ENCODE data around the gene INAFM2. TPM values are rescaled to one million over a fixed set of nuclear protein-coding genes. Genes with fewer than 3 reads are reported as not detected.

INAFM2 gene
- total and polyA plus RNA-seq, 10 of the 15 experiments (the other 5 are each of a cell fraction or from before 2014, with no cell fraction given) = 0.75 to 8.1 (median 3.9) TPM

GRCh38 chr15:40345225-40345866, 21.9 kb downstream of the INAFM2 start:
- FAIRE-seq (no peak), ATAC-seq (no peak), DNase-seq (ENCODE audit: low read depth, low spot score) (no peak)
- in situ Hi-C loops (cut with MboI) = loop anchor here (5.0 kb wide), 1 partner anchor 77 kb away; no protein-coding TSS in a partner anchor
- POLR2A ChIA-PET = interaction anchor here (0.8 kb wide), 1 partner anchor 27 kb away, joined by 3 read pairs; no protein-coding TSS in a partner anchor
- RAD21 ChIA-PET (ENCODE audit: unreplicated experiment) = interaction anchor here (0.8 to 3.4 kb wide), 3 partner anchors 21 to 77 kb away, joined by 3 to 17 read pairs (median 4); no protein-coding TSS in a partner anchor
- Histone ChIP-seq H3K9me3 (replicated peaks; ENCODE audit: control insufficient read depth, insufficient read depth, low read length) (no peaks in the 10 kb centered on the region), H3K36me3 (ENCODE audit: control insufficient read depth in 2 of 2, insufficient read depth in 2 of 2, low read length in 1 of 2) (no peaks in the 10 kb centered on the region), H2AFZ (ENCODE audit: control insufficient read depth, low read depth, low read length) (no peak overlapping the region), H3K4me1 (ENCODE audit: control insufficient read depth, insufficient read depth, low read length) (no peaks in the 10 kb centered on the region), H3K79me2 (ENCODE audit: control insufficient read depth, insufficient read depth, low read length) (no peaks in the 10 kb centered on the region), H3K4me3 (no peak overlapping the region), H3K4me2 (ENCODE audit: control insufficient read depth, insufficient read depth) (no peak overlapping the region), H3K27ac (ENCODE audit: control insufficient read depth, insufficient read depth) (no peak overlapping the region), H4K20me1 (ENCODE audit: control insufficient read depth, insufficient read depth) (no peaks in the 10 kb centered on the region), H3K9ac (ENCODE audit: control insufficient read depth, insufficient read depth, low read length) (no peak overlapping the region), H3K27me3 (replicated peaks in 1 of 2; ENCODE audit: control insufficient read depth in 2 of 2, insufficient read depth in 2 of 2, low read length in 1 of 2) (no peaks in the 10 kb centered on the region)
- SMC1A ChIA-PET (ENCODE audit: uncharacterized antibody, unreplicated experiment) = interaction anchor here (1.2 kb wide), 1 partner anchor 61 kb away, joined by 3 read pairs; the partner anchor contains the start of gene IVD
- CTCF ChIA-PET = interaction anchor here (0.6 to 13.7 kb wide), 15 partner anchors 8 to 161 kb away, joined by 3 to 336 read pairs (median 5); partner anchors contain the start of genes INAFM2, IVD and PLCB2
- intact Hi-C loops (cut with micrococcal nuclease; ENCODE audit: unreplicated experiment) = loop anchor here (10.0 kb wide), 1 partner anchor 159 kb away; no protein-coding TSS in a partner anchor
- TF ChIP-seq BRCA1 (IDR thresholded peaks at IDR 0.05; ENCODE audit: low read depth, low read length) = no peak
- no peak for TF ChIP-seq IKZF1 (conservative IDR thresholded peaks at IDR 0.05)
- TF ChIP-seq RBBP5 (conservative IDR thresholded peaks at IDR 0.05) = no peak
- TF ChIP-seq RFX5 (IDR thresholded peaks at IDR 0.05; ENCODE audit: low read depth, low read length) = no peak
- TF ChIP-seq CBX5 (IDR thresholded peaks at IDR 0.05; ENCODE audit: low read depth) = no peak
- no peak for TF ChIP-seq E4F1 (IDR thresholded peaks at IDR 0.05; ENCODE audit: borderline replicate concordance, partially characterized antibody)
- TF ChIP-seq HCFC1 (IDR thresholded peaks at IDR 0.05; ENCODE audit: low read length) = no peak
- TF ChIP-seq NFYB (IDR thresholded peaks at IDR 0.05; ENCODE audit: insufficient read depth, low read depth, low read length) = no peak
- TF ChIP-seq YBX1 (IDR thresholded peaks at IDR 0.05) = no peak
- TF ChIP-seq IKZF2 (IDR thresholded peaks at IDR 0.05) = no peak
- TF ChIP-seq ZNF274 (IDR thresholded peaks at IDR 0.05; ENCODE audit: insufficient read depth, insufficient read length) = no peak
- no peak for TF ChIP-seq FOXK2 (IDR thresholded peaks at IDR 0.05)
- no TSS peak for BruUV-seq (replicated peaks)
- 48% methylated on average over 10 of the region's 10 CpGs for whole genome bisulfite sequencing (ENCODE audit: insufficient coverage, insufficient replicate concordance, low lambda C conversion rate, missing lambda C conversion rate)
